Measurements from ENCODE around the gene CNPPD1.

- TF ChIP-seq RAD21 (conservative IDR thresholded peaks at IDR 0.05 in 1 of 2, IDR thresholded peaks at IDR 0.05 in 1 of 2) (no peak), CTCF (IDR thresholded peaks at IDR 0.05) (no peak), RFX5 (IDR thresholded peaks at IDR 0.05) (no peak), POLR2A (IDR thresholded peaks at IDR 0.05; ENCODE audit: low read length) (no peak), BHLHE40 (IDR thresholded peaks at IDR 0.05; ENCODE audit: low read depth, low read length) (no peak), CHD4 (IDR thresholded peaks at IDR 0.05; ENCODE audit: borderline replicate concordance) (no peak), ESRRA (IDR thresholded peaks at IDR 0.05; ENCODE audit: borderline replicate concordance, low read length) (no peak), EP300 (IDR thresholded peaks at IDR 0.05) (no peak), CEBPB (IDR thresholded peaks at IDR 0.05) (no peak), KDM1A (IDR thresholded peaks at IDR 0.05; ENCODE audit: low read depth) (no peak), CBX2 (IDR thresholded peaks at IDR 0.05; ENCODE audit: borderline replicate concordance, low read depth) (no peak)
- TF ChIP-seq, protein P1, sequence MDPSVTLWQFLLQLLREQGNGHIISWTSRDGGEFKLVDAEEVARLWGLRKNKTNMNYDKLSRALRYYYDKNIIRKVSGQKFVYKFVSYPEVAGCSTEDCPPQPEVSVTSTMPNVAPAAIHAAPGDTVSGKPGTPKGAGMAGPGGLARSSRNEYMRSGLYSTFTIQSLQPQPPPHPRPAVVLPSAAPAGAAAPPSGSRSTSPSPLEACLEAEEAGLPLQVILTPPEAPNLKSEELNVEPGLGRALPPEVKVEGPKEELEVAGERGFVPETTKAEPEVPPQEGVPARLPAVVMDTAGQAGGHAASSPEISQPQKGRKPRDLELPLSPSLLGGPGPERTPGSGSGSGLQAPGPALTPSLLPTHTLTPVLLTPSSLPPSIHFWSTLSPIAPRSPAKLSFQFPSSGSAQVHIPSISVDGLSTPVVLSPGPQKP (IDR thresholded peaks at IDR 0.05; ENCODE audit: low read depth, low read length) = no peak
These were observed 53.2 kb downstream of the CNPPD1 start for GRCh38 chr2:219123356-219124135.
